COLO668 (cell line): Measurements from ENCODE around the gene HOXD11.

ENCODE experiments used
- DNase-seq: peaks from one replicate; lab custom pipeline; 2025; ENCODE audit not compliant: unreplicated experiment; lab: John Stamatoyannopoulos, UW

HOXD11 gene

GRCh38 chr2:176081376-176081836 is 25.7 kb upstream of the HOXD11 start:
- no peak for DNase-seq

- DNase-seq = peak; percentile 76
Observed at GRCh38 chr2:176081837-176082524, 25.1 kb upstream of the HOXD11 start.

- DNase-seq = no peak
Observed at GRCh38 chr2:176082525-176082823, 24.6 kb upstream of the HOXD11 start.

GRCh38 chr2:176082824-176083751 is 24.0 kb upstream of the HOXD11 start:
- DNase-seq = peak; percentile 61

- peak; percentile 39 for DNase-seq
Observed at GRCh38 chr2:176083796-176084261, 23.3 kb upstream of the HOXD11 start, which contains the start of gene EVX2. Gene EVX2 (minus strand): TSS chr2:176083962. CDS start chr2:176083776, 186 bp downstream.

GRCh38 chr2:176084611-176085119 is 22.4 kb upstream of the HOXD11 start:
- peak; percentile 33 for DNase-seq

- peak; percentile 52 for DNase-seq
Observed at GRCh38 chr2:176085120-176085788, 21.8 kb upstream of the HOXD11 start.

- DNase-seq = peak; percentile 62
Observed at GRCh38 chr2:176085861-176086771, 21.0 kb upstream of the HOXD11 start.

- no peak for DNase-seq
Observed at GRCh38 chr2:176087330-176088047, 19.6 kb upstream of the HOXD11 start.

GRCh38 chr2:176088048-176088936 is 18.8 kb upstream of the HOXD11 start:
- DNase-seq = peak; percentile 74

- no peak for DNase-seq
Observed at GRCh38 chr2:176088937-176089842, 17.9 kb upstream of the HOXD11 start.

- DNase-seq = no peak
Observed at GRCh38 chr2:176089843-176090395, 17.2 kb upstream of the HOXD11 start.

GRCh38 chr2:176090862-176091261 is 16.2 kb upstream of the HOXD11 start:
- no peak for DNase-seq

- no peak for DNase-seq
Observed at GRCh38 chr2:176091329-176092258, 15.5 kb upstream of the HOXD11 start.

GRCh38 chr2:176092270-176093144 is 14.6 kb upstream of the HOXD11 start, which contains the start of gene HOXD13:
Gene HOXD13 (plus strand): TSS chr2:176092721. CDS start chr2:176092891, 170 bp downstream.
- DNase-seq = peak; percentile 68
